ENCODE data around the gene GALNT17.

DNA sequence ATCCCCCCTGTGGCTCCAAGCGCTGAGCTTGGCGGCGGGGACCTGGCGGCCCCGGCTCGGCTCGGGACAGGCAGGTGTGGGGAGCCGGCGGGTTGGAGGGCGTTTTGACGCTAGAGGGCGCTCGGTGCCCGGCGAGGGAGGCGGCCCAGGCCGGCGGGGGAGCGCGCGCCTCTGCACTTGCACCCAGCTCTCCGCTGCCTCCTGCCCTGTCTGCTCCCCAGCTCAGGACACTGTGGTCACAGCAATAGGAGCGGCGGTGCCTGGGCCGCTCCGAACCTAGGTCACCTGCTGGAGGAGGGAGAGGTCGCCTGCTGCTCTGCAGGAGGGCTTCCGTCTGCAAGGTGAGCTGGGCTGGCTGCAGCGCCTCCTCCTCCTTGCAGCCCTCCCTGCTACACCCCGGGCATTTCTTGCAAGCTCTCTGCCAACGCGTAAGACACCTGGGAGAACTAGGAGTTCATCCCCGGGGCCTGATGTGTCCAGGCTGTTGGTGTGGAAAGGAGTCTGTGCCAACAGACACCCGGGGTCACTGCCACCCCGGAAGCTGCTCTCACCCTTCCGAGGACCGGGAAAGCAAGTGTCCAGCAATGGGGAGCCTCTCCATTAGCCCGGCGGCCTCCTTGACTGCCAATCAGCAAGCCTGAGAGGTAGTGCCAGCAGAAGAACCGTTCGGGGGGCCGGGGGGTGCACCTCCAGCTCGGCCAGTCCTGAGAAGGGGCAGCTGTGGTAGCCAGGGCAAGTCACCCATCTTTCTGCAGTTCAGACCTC, 620.4 kb downstream of the GALNT17 start:
- TF ChIP-seq CTCF (IDR thresholded peaks at IDR 0.05) (peak; percentile 38 to 73 (median 57)), POLR2A (IDR thresholded peaks at IDR 0.05) (no peak)
